K562 (cell line): ENCODE results near the gene QSOX2.

ENCODE experiments used
- BRCA1 ChIP-seq, 2 experiments: fragments of 450-650 bp in 1 of 2; sonication (generic) in 1 of 2; formaldehyde crosslinking in 1 of 2; IDR thresholded peaks; 2 replicates each; pipeline versions ENCODE4 v1.5.0 to v1.6.1; 2017 to 2020; ENCODE audit warnings: mild to moderate bottlenecking in 1 of 2, missing genetic modification reagents in 1 of 2
- ETS1 ChIP-seq: conservative IDR thresholded peaks from 2 replicates; pipeline ENCODE4 v1.6.1; 2011; ENCODE audit warnings: low read depth, mild to moderate bottlenecking, low read length; ENCODE audit not compliant: control insufficient read depth

GRCh38 chr9:136267261-136268111, 21.9 kb upstream of the QSOX2 start:
- TF ChIP-seq ETS1 = no peak
- no peak for TF ChIP-seq BRCA1 (IDR thresholded peaks at IDR 0.05)
- no peak for TF ChIP-seq BRCA1 (CRISPR knock-in tag; IDR thresholded peaks at IDR 0.05)
